ENCODE data around the gene KMT2D.

GRCh38 chr12:49032679-49033447 is 27.7 kb downstream of the KMT2D start:
- TF ChIP-seq, protein P1, sequence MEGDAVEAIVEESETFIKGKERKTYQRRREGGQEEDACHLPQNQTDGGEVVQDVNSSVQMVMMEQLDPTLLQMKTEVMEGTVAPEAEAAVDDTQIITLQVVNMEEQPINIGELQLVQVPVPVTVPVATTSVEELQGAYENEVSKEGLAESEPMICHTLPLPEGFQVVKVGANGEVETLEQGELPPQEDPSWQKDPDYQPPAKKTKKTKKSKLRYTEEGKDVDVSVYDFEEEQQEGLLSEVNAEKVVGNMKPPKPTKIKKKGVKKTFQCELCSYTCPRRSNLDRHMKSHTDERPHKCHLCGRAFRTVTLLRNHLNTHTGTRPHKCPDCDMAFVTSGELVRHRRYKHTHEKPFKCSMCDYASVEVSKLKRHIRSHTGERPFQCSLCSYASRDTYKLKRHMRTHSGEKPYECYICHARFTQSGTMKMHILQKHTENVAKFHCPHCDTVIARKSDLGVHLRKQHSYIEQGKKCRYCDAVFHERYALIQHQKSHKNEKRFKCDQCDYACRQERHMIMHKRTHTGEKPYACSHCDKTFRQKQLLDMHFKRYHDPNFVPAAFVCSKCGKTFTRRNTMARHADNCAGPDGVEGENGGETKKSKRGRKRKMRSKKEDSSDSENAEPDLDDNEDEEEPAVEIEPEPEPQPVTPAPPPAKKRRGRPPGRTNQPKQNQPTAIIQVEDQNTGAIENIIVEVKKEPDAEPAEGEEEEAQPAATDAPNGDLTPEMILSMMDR (IDR thresholded peaks at IDR 0.05): no peak
- no peak for TF ChIP-seq EZH2phosphoT487 (IDR thresholded peaks at IDR 0.05)
